ENCODE data around the gene MSMO1.

Gene MSMO1

GRCh38 chr4:165378745-165379677 is 51.5 kb downstream of the MSMO1 start, which contains the start of gene CPE:
Gene CPE, plus strand, starts transcription at chr4:165379008. Its CDS starts 214 bp downstream, at chr4:165379222.
- Histone ChIP-seq H3K27ac (ENCODE audit: low read depth, low read length, severe bottlenecking) (no peak within 1 kb of the TSS), H3K4me1 (ENCODE audit: control insufficient read depth, insufficient read depth, low read length, poor library complexity, severe bottlenecking) (peaks cover 20% of the 10 kb centered on the region), H3K9me3 (ENCODE audit: control insufficient read depth, low read length) (no peaks in the 10 kb centered on the region), H3K36me3 (ENCODE audit: control insufficient read depth, insufficient read depth, low read length) (no peaks in the 10 kb centered on the region), H3K4me3 (ENCODE audit: extremely low read depth, insufficient read depth, low read length, poor library complexity, severe bottlenecking) (peak within 1 kb of the TSS; percentile 50)
- WGBS, 2 experiments (ENCODE audit: insufficient coverage in 2 of 2) = 1% methylated on average over 60 to 66 of the region's 82 CpGs

- no peaks in the 10 kb centered on the region for H3K9me3 ChIP-seq (ENCODE audit: control insufficient read depth, low read length)
Measured at GRCh38 chr4:165379678-165380064, 52.2 kb downstream of the MSMO1 start.

DNA sequence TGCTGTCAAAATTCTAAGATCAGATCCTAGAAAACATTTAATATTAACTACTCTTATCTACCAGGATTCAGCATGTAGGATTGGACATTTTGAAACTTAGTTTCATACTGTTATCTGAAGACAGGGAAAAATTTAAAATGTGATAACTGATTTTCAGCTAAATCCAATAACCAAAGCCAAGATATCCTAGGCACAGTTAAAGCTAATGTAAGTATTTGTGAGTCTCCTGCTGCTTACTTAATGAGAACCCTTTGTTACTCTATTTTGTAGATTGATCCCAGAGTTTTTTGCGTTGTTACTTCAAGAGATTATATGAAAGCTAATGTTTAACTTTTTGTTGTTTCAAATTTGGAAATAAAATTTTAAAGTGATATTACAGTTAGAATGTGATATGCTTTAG is 53.3 kb downstream of the MSMO1 start:
- H3K27ac ChIP-seq (ENCODE audit: low read depth, low read length, severe bottlenecking) = no peak overlapping the region
- H3K36me3 ChIP-seq (ENCODE audit: control insufficient read depth, insufficient read depth, low read length) = no peaks in the 10 kb centered on the region
- H3K4me3 ChIP-seq (ENCODE audit: extremely low read depth, insufficient read depth, low read length, poor library complexity, severe bottlenecking) = no peak overlapping the region
- H3K4me1 ChIP-seq (ENCODE audit: control insufficient read depth, insufficient read depth, low read length, poor library complexity, severe bottlenecking) = peaks cover 25% of the 10 kb centered on the region
- no peaks in the 10 kb centered on the region for H3K9me3 ChIP-seq (ENCODE audit: control insufficient read depth, low read length)
- WGBS, 2 experiments (ENCODE audit: insufficient coverage in 2 of 2) = 33% methylated on average over 1 of the region's 1 CpG; no CpG with 5 or more reads in 1 of the 2 experiments

More at GRCh38 chr4:165379678-165380064, 52.2 kb downstream of the MSMO1 start:
- Histone ChIP-seq H3K4me3 (ENCODE audit: extremely low read depth, insufficient read depth, low read length, poor library complexity, severe bottlenecking) (peak overlapping the region; percentile 50), H3K4me1 (ENCODE audit: control insufficient read depth, insufficient read depth, low read length, poor library complexity, severe bottlenecking) (peaks cover 25% of the 10 kb centered on the region), H3K27ac (ENCODE audit: low read depth, low read length, severe bottlenecking) (no peak overlapping the region), H3K36me3 (ENCODE audit: control insufficient read depth, insufficient read depth, low read length) (no peaks in the 10 kb centered on the region)
- 7 to 10% methylated on average over 7 to 8 of the region's 11 CpGs for WGBS, 2 experiments (ENCODE audit: insufficient coverage in 2 of 2)

DNA sequence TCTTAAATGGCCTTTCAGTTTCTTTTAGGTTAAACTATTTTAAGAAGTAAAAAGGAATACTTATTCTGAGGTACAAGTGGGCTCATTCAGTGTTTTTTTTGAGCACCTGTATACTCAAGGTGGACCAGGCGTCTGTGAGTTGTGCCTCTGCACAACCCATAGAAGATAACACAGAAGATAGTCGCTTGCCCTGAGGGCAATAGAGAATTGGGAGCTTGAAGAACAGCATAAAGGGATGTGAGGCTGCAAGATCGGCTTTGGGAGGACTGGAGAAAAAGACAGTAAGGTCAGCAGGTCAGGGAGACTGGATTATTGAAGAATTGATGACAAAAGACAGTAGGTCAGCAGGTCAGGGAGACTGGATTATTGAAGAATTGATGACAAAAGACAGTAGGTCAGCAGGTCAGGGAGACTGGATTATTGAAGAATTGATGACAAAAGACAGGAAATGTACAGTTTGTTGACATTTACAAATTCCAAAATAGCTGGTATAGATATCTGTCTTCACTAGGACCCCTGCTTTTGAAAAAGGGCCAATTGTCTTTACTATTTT is 54.4 kb downstream of the MSMO1 start:
- Histone ChIP-seq H3K36me3 (ENCODE audit: control insufficient read depth, insufficient read depth, low read length) (no peaks in the 10 kb centered on the region), H3K27ac (ENCODE audit: low read depth, low read length, severe bottlenecking) (no peak overlapping the region), H3K4me1 (ENCODE audit: control insufficient read depth, insufficient read depth, low read length, poor library complexity, severe bottlenecking) (peaks cover 25% of the 10 kb centered on the region), H3K9me3 (ENCODE audit: control insufficient read depth, low read length) (no peaks in the 10 kb centered on the region), H3K4me3 (ENCODE audit: extremely low read depth, insufficient read depth, low read length, poor library complexity, severe bottlenecking) (no peak overlapping the region)
- 76 to 79% methylated on average over 2 to 3 of the region's 3 CpGs for WGBS, 2 experiments (ENCODE audit: insufficient coverage in 2 of 2)

DNA sequence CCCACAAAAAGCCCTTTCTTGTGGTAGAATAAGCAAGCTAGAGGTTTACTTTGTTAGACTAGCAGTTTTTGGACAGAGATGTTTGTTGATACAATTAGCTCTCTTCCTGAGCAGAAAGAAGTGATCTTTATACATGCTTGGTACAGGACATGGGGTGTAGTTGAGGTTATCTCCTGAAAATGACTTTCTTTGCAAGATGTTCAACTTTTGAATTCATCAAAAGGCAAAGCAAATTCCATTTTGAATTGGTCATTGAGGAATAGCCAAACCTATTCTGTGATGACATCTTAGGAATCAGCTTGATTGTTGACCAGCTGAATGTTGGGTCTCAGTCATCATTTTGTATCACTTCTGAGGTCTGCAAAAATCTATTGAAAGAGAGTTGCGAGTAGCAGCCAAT is 55.2 kb downstream of the MSMO1 start:
- no peaks in the 10 kb centered on the region for H3K9me3 ChIP-seq (ENCODE audit: control insufficient read depth, low read length)
- H3K4me3 ChIP-seq (ENCODE audit: extremely low read depth, insufficient read depth, low read length, poor library complexity, severe bottlenecking) = no peak overlapping the region
- peaks cover 25% of the 10 kb centered on the region for H3K4me1 ChIP-seq (ENCODE audit: control insufficient read depth, insufficient read depth, low read length, poor library complexity, severe bottlenecking)
- no peak overlapping the region for H3K27ac ChIP-seq (ENCODE audit: low read depth, low read length, severe bottlenecking)
- WGBS, 2 experiments (ENCODE audit: insufficient coverage in 2 of 2) = 89 to 100% methylated on average over 1 of the region's 1 CpG
- H3K36me3 ChIP-seq (ENCODE audit: control insufficient read depth, insufficient read depth, low read length) = no peaks in the 10 kb centered on the region

DNA sequence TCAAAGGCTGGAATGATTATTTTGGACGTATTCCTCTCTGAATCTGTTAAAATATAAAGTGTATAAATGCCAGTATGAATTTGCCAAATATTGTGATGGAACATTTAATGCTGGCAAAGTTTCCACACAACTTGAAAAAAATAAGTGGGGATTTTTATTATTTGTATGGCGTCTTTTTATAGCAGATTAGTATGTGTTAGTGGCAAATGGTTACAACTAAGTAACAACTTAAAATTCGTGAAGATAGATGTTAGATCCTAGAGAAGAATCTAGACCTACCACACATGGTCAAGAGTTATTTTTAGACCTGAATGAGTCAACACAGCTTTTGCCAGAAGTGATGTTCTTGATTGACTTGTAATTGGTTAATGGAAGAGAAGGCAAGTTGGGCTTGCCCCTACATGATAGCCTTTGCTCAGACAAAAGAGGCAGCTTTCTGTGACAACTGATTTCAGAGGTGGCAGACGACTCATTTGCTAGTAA is 56.2 kb downstream of the MSMO1 start:
- Histone ChIP-seq H3K4me1 (ENCODE audit: control insufficient read depth, insufficient read depth, low read length, poor library complexity, severe bottlenecking) (peaks cover 25% of the 10 kb centered on the region), H3K9me3 (ENCODE audit: control insufficient read depth, low read length) (no peaks in the 10 kb centered on the region), H3K27ac (ENCODE audit: low read depth, low read length, severe bottlenecking) (no peak overlapping the region), H3K36me3 (ENCODE audit: control insufficient read depth, insufficient read depth, low read length) (no peaks in the 10 kb centered on the region), H3K4me3 (ENCODE audit: extremely low read depth, insufficient read depth, low read length, poor library complexity, severe bottlenecking) (no peak overlapping the region)
- 80 to 100% methylated on average over 1 of the region's 4 CpGs for WGBS, 2 experiments (ENCODE audit: insufficient coverage in 2 of 2)

DNA sequence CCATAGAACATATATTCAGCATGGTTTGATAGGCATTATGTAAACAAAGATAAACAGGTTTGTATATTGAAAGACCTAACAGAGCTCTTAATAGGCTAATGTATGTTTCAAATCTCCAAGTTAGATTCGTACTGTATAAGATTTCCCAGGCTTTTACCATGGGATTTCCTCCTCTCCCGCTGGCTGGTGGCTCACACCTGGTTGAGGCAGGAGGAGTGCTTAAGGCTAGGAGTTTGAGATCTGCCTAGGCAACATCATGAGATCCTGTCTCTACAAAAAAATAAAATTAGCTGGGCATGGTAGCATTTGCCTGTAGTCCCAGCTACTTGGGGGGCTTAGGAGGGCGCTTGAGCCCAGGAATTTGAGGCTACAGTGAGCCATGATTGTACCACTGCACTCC is 56.7 kb downstream of the MSMO1 start:
- Histone ChIP-seq H3K9me3 (ENCODE audit: control insufficient read depth, low read length) (no peaks in the 10 kb centered on the region), H3K4me1 (ENCODE audit: control insufficient read depth, insufficient read depth, low read length, poor library complexity, severe bottlenecking) (peaks cover 25% of the 10 kb centered on the region), H3K36me3 (ENCODE audit: control insufficient read depth, insufficient read depth, low read length) (no peaks in the 10 kb centered on the region), H3K27ac (ENCODE audit: low read depth, low read length, severe bottlenecking) (no peak overlapping the region), H3K4me3 (ENCODE audit: extremely low read depth, insufficient read depth, low read length, poor library complexity, severe bottlenecking) (no peak overlapping the region)
- 86 to 93% methylated on average over 2 to 3 of the region's 3 CpGs for WGBS, 2 experiments (ENCODE audit: insufficient coverage in 2 of 2)

DNA sequence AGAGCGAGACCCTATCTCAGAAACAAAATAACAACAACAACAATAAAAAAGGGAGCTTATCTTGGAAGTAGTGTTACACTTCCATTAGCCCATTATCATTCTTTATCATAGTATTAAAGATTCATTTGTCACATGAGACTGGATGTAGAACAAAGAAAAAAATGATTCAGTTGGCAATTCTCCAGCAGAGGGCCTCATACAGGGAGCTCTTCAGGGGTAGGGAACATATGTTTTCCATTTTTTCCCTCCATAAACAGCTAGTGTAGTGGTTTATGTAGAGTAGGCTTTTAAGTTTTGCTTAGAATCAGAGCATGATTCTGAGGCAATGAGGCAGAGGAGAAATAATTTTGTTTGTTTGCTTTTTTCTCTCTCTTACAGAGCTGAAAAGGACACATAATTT is 57.1 kb downstream of the MSMO1 start:
- H3K27ac ChIP-seq (ENCODE audit: low read depth, low read length, severe bottlenecking) = no peak overlapping the region
- peaks cover 25% of the 10 kb centered on the region for H3K4me1 ChIP-seq (ENCODE audit: control insufficient read depth, insufficient read depth, low read length, poor library complexity, severe bottlenecking)
- no peaks in the 10 kb centered on the region for H3K36me3 ChIP-seq (ENCODE audit: control insufficient read depth, insufficient read depth, low read length)
- H3K9me3 ChIP-seq (ENCODE audit: control insufficient read depth, low read length) = no peaks in the 10 kb centered on the region
- WGBS, 2 experiments (ENCODE audit: insufficient coverage in 2 of 2) = no CpG with 5 or more reads among the region's 1 CpG
- H3K4me3 ChIP-seq (ENCODE audit: extremely low read depth, insufficient read depth, low read length, poor library complexity, severe bottlenecking) = no peak overlapping the region

- no peak overlapping the region for H3K4me3 ChIP-seq (ENCODE audit: extremely low read depth, insufficient read depth, low read length, poor library complexity, severe bottlenecking)
- H3K4me1 ChIP-seq (ENCODE audit: control insufficient read depth, insufficient read depth, low read length, poor library complexity, severe bottlenecking) = peaks cover 25% of the 10 kb centered on the region
- 87 to 100% methylated on average over 3 of the region's 4 CpGs for WGBS, 2 experiments (ENCODE audit: insufficient coverage in 2 of 2)
- H3K9me3 ChIP-seq (ENCODE audit: control insufficient read depth, low read length) = no peaks in the 10 kb centered on the region
- no peaks in the 10 kb centered on the region for H3K36me3 ChIP-seq (ENCODE audit: control insufficient read depth, insufficient read depth, low read length)
- H3K27ac ChIP-seq (ENCODE audit: low read depth, low read length, severe bottlenecking) = no peak overlapping the region
Measured at GRCh38 chr4:165385126-165385525, 57.7 kb downstream of the MSMO1 start.

DNA sequence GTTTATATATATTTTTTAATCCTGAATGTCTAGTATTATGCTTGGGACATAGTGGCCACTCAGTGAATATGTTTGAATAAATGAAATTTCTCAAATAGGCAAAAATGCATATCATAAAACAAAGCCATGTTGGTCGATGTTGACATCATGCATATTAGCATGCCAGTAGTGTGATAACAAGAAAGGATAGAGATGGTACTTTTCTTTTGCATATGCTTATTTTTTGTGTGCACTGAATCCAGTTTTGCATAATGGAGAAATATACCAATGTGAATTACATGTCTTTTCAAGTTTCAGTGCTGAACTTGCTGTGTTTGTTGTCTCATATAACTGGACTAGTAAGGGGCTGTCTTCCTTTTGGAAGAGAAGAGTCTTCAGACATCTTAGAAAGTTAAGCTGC is 58.9 kb downstream of the MSMO1 start:
- Histone ChIP-seq H3K9me3 (ENCODE audit: control insufficient read depth, low read length) (no peaks in the 10 kb centered on the region), H3K4me3 (ENCODE audit: extremely low read depth, insufficient read depth, low read length, poor library complexity, severe bottlenecking) (no peak overlapping the region), H3K36me3 (ENCODE audit: control insufficient read depth, insufficient read depth, low read length) (no peaks in the 10 kb centered on the region), H3K27ac (ENCODE audit: low read depth, low read length, severe bottlenecking) (no peak overlapping the region), H3K4me1 (ENCODE audit: control insufficient read depth, insufficient read depth, low read length, poor library complexity, severe bottlenecking) (peaks cover 25% of the 10 kb centered on the region)
- 88% methylated on average over 1 of the region's 1 CpG; no CpG with 5 or more reads in 1 of the 2 experiments for WGBS, 2 experiments (ENCODE audit: insufficient coverage in 2 of 2)

DNA sequence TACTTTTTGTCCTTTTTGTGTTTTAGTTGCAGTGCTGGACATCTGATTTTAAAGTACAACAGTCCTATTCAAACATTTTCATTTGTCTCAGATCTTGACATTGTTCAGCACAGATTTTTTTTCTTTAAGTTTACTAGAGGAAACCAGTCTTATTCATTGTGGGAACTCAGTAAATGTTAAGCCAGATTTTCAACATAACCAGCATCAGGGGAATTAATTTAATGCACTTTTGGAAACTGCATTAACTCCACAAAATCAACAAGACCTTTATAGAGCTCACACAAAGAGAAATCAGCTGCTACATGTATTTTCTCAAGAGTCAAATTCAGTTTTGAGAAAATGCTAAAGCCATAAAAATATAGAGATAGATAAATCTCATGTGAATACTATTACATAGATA is 61.3 kb downstream of the MSMO1 start:
- Histone ChIP-seq H3K36me3 (ENCODE audit: control insufficient read depth, insufficient read depth, low read length) (no peaks in the 10 kb centered on the region), H3K4me3 (ENCODE audit: extremely low read depth, insufficient read depth, low read length, poor library complexity, severe bottlenecking) (no peak overlapping the region), H3K27ac (ENCODE audit: low read depth, low read length, severe bottlenecking) (no peak overlapping the region), H3K9me3 (ENCODE audit: control insufficient read depth, low read length) (no peaks in the 10 kb centered on the region), H3K4me1 (ENCODE audit: control insufficient read depth, insufficient read depth, low read length, poor library complexity, severe bottlenecking) (peaks cover 7% of the 10 kb centered on the region)

Measured in mesodermal cell (in vitro differentiated cells).